ENCODE results near the gene ERCC6L2.

ERCC6L2 gene

DNA sequence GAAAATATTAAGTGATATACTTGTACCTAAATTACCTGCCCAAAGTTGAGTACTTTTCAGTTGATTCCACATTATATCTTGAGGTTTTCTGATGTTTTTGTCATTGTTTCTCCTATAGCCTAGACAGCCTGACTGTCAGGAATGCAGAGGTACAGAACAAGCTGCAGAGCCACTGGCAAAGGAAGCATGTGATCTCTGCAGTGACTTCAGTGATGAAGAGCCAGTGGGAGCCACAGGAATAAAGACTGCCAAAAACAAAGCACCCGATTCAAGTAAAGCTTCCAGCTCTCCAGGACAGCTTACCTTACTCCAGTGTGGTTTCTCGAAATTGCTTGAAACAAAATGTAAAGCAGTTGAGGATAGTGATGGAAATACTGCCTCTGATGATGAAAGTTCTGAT is 96.3 kb downstream of the ERCC6L2 start:
- H3K36me3 ChIP-seq (ENCODE audit: control insufficient read depth, insufficient read depth, low read length): no peaks in the 10 kb centered on the region; the same call in 1 of the 2 replicates
- DNase-seq (ENCODE audit: low read depth, low spot score): no peak
- H3K27ac ChIP-seq (ENCODE audit: low read length): no peak overlapping the region
- H3K4me3 ChIP-seq (ENCODE audit: low read length): no peak overlapping the region
- H3K9me3 ChIP-seq (ENCODE audit: control insufficient read depth, insufficient read depth, low read length): no peaks in the 10 kb centered on the region
- H3K27me3 ChIP-seq (ENCODE audit: control insufficient read depth, insufficient read depth, low read length): no peaks in the 10 kb centered on the region
- no peaks in the 10 kb centered on the region for H3K4me1 ChIP-seq (ENCODE audit: control insufficient read depth, insufficient read depth, low read length)
- WGBS (ENCODE audit: insufficient coverage, insufficient read length): no CpG with 5 or more reads among the region's 2 CpGs

DNA sequence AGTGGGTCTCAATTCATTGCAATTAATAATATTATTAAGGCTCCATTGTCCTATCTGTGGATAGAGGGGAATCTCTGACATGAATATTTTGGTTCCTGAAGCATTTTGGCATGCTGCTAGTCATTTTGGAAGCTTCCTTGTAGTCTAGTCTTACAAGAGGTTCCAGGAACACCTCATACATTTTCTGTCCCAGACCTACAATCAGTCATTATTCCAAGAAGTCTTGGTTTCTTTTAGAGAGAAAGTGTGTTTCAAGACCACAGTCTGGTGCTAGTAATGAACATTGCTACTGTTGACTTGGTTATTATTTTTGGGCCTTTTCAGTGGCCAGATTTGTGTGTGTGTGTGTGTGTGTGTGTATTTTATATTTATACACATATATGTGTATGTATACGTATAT is 98.9 kb downstream of the ERCC6L2 start:
- Histone ChIP-seq H3K4me1 (ENCODE audit: control insufficient read depth, insufficient read depth, low read length) (no peaks in the 10 kb centered on the region), H3K4me3 (ENCODE audit: low read length) (no peak overlapping the region), H3K27ac (ENCODE audit: low read length) (no peak overlapping the region), H3K36me3 (ENCODE audit: control insufficient read depth, insufficient read depth, low read length) (no peaks in the 10 kb centered on the region; the same call in 1 of the 2 replicates), H3K27me3 (ENCODE audit: control insufficient read depth, insufficient read depth, low read length) (no peaks in the 10 kb centered on the region), H3K9me3 (ENCODE audit: control insufficient read depth, insufficient read depth, low read length) (no peaks in the 10 kb centered on the region)
- DNase-seq (ENCODE audit: low read depth, low spot score): no peak
- no CpG with 5 or more reads among the region's 1 CpG for WGBS (ENCODE audit: insufficient coverage, insufficient read length)

DNA sequence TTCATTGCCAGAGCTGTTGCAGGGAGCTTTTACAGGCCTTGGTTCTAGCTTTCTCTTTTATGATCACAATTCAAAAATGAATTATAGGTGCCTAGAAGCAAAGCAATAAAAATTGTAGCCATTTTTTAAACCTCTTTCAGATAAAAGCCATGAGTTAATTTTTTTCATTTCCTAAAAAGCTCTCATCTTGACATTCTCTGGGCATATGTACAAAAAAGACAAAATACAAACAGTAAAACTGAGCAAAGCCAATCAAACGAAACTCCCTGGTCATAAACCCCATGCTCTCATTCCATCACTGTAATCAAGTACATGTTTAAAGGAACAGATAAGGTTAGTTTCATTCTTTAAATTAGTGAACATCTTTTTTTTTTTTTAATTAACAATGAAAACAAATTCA is 101.9 kb downstream of the ERCC6L2 start:
- Histone ChIP-seq H3K36me3 (ENCODE audit: control insufficient read depth, insufficient read depth, low read length) (no peaks in the 10 kb centered on the region), H3K27ac (ENCODE audit: low read length) (no peak overlapping the region), H3K27me3 (ENCODE audit: control insufficient read depth, insufficient read depth, low read length) (no peaks in the 10 kb centered on the region), H3K4me1 (ENCODE audit: control insufficient read depth, insufficient read depth, low read length) (no peaks in the 10 kb centered on the region), H3K4me3 (ENCODE audit: low read length) (no peak overlapping the region), H3K9me3 (ENCODE audit: control insufficient read depth, insufficient read depth, low read length) (no peaks in the 10 kb centered on the region)
- no peak for DNase-seq (ENCODE audit: low read depth, low spot score)
- no CpG with 5 or more reads among the region's 1 CpG for whole genome bisulfite sequencing (ENCODE audit: insufficient coverage, insufficient read length)

DNA sequence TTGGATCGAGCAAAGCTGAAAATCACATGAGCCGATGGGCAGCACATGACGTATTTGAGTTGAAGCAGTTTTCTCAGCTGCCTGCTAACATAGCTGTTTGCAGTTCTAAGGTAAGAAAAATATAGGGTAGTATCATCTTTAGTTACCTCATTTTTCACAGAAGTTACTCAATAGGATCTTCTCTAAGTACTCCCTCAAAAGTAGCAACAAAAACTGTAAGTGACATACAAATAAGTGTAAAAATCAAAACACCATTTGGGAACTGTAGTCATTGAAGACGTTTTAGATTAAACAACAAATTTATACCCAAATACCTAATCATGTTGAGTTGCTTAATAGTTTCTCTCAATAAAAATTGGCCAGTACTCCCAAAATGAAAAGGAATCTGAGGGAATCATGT is 102.6 kb downstream of the ERCC6L2 start:
- Histone ChIP-seq H3K27ac (ENCODE audit: low read length) (no peak overlapping the region), H3K4me3 (ENCODE audit: low read length) (no peak overlapping the region), H3K27me3 (ENCODE audit: control insufficient read depth, insufficient read depth, low read length) (no peaks in the 10 kb centered on the region), H3K36me3 (ENCODE audit: control insufficient read depth, insufficient read depth, low read length) (no peaks in the 10 kb centered on the region), H3K4me1 (ENCODE audit: control insufficient read depth, insufficient read depth, low read length) (no peaks in the 10 kb centered on the region), H3K9me3 (ENCODE audit: control insufficient read depth, insufficient read depth, low read length) (no peaks in the 10 kb centered on the region)
- no peak for DNase-seq (ENCODE audit: low read depth, low spot score)
- WGBS (ENCODE audit: insufficient coverage, insufficient read length): no CpG with 5 or more reads among the region's 4 CpGs

DNA sequence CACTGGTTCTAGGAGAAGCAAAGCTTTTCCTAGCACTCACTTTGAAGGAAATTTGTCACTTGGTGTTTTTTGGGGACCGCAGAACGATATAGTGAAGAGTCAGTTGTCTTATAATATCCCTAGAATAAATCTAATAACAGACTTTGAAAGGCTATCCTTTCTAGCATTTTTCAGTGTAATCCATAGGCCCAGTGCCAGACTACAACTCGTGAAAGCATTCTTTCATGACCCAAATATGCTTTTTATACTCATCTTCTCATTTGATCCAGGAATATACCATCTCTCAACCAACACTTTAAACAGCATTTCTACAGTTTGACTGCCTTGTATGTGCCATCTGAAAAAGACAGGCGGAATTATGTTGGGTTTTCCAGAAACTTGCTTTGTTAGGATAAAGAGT is 104.0 kb downstream of the ERCC6L2 start:
- Histone ChIP-seq H3K36me3 (ENCODE audit: control insufficient read depth, insufficient read depth, low read length) (no peaks in the 10 kb centered on the region), H3K9me3 (ENCODE audit: control insufficient read depth, insufficient read depth, low read length) (no peaks in the 10 kb centered on the region), H3K27me3 (ENCODE audit: control insufficient read depth, insufficient read depth, low read length) (no peaks in the 10 kb centered on the region), H3K4me3 (ENCODE audit: low read length) (no peak overlapping the region), H3K4me1 (ENCODE audit: control insufficient read depth, insufficient read depth, low read length) (no peaks in the 10 kb centered on the region), H3K27ac (ENCODE audit: low read length) (no peak overlapping the region)
- no peak for DNase-seq (ENCODE audit: low read depth, low spot score)
- no CpG with 5 or more reads among the region's 4 CpGs for WGBS (ENCODE audit: insufficient coverage, insufficient read length)

DNA sequence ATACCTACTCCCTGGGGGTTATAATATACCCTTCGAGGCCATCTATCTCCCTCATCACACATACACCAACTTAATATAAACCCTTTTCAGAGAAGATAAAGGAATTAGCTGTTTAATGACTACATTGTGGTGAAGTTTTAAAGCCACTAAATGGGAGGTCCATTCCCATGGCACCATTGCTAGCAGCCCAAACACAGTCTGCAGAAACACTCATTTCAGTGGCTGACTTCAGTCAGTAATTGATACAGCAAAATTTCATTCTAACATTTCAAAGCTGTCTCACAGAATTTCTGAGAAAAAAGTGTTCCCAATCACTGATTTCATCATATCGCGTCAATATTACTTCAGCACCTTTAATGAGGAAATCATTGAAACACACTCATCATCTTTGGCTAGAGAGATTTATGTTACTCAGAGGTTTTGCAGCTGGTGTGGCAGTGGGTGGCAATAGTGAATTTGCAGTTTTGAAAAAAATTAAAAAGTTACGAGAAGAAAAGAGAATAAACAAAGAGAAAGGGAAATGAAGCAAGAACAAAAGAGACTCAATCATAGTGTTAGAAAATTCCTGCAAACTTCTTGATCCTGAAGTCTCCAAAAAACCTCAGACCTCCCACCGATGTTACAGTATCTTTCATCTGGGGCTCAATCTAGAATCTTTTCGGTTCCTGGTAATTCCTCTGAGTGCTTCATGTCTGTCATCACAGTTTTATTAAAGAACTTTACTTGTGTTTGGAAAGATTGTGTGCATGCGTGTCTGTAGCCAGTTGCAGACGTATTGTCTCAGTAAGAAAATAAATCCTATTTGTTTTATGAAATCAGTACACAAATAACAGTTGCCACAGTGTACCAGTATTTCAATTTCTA is 105.0 kb downstream of the ERCC6L2 start:
- DNase-seq (ENCODE audit: low read depth, low spot score): no peak
- Histone ChIP-seq H3K4me1 (ENCODE audit: control insufficient read depth, insufficient read depth, low read length) (no peaks in the 10 kb centered on the region), H3K9me3 (ENCODE audit: control insufficient read depth, insufficient read depth, low read length) (no peaks in the 10 kb centered on the region), H3K27me3 (ENCODE audit: control insufficient read depth, insufficient read depth, low read length) (no peaks in the 10 kb centered on the region), H3K36me3 (ENCODE audit: control insufficient read depth, insufficient read depth, low read length) (no peaks in the 10 kb centered on the region), H3K27ac (ENCODE audit: low read length) (no peak overlapping the region), H3K4me3 (ENCODE audit: low read length) (no peak overlapping the region)
- 100% methylated on average over 1 of the region's 8 CpGs for WGBS (ENCODE audit: insufficient coverage, insufficient read length)

DNA sequence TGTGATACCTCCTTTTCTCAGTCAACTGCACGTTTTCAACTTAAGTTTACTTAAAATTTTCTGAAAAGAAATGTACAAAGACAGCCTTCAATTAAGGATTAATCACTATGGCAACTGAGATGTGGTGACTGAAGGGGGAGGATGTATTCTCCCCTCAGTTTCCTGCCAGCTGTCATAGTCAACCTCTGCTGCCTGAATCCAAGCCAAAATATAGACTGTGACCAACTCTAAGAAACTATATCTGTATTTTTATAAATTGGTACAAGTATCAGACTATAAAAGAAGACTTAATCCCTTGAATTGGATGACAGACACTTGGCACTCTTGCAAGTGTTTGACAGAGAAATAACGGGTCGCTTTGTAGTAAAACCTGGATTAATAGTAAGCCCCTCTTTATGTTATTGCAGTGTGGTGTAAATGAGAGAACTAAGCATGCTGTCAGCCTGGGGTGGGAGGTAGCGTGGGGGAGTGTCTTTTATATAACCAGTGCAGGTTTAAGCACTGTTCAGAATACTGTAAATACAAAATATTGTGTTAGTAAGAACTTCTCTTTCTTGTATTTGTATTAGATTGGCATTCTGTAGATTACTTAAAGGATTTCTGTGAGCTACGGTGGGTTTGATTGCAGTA is 106.4 kb downstream of the ERCC6L2 start:
- H3K27ac ChIP-seq (ENCODE audit: low read length): no peak overlapping the region
- no CpG with 5 or more reads among the region's 5 CpGs for WGBS (ENCODE audit: insufficient coverage, insufficient read length)
- DNase-seq (ENCODE audit: low read depth, low spot score): no peak
- H3K27me3 ChIP-seq (ENCODE audit: control insufficient read depth, insufficient read depth, low read length): no peaks in the 10 kb centered on the region
- H3K4me3 ChIP-seq (ENCODE audit: low read length): no peak overlapping the region
- no peaks in the 10 kb centered on the region for H3K36me3 ChIP-seq (ENCODE audit: control insufficient read depth, insufficient read depth, low read length)
- no peaks in the 10 kb centered on the region for H3K4me1 ChIP-seq (ENCODE audit: control insufficient read depth, insufficient read depth, low read length)
- H3K9me3 ChIP-seq (ENCODE audit: control insufficient read depth, insufficient read depth, low read length): no peaks in the 10 kb centered on the region

DNA sequence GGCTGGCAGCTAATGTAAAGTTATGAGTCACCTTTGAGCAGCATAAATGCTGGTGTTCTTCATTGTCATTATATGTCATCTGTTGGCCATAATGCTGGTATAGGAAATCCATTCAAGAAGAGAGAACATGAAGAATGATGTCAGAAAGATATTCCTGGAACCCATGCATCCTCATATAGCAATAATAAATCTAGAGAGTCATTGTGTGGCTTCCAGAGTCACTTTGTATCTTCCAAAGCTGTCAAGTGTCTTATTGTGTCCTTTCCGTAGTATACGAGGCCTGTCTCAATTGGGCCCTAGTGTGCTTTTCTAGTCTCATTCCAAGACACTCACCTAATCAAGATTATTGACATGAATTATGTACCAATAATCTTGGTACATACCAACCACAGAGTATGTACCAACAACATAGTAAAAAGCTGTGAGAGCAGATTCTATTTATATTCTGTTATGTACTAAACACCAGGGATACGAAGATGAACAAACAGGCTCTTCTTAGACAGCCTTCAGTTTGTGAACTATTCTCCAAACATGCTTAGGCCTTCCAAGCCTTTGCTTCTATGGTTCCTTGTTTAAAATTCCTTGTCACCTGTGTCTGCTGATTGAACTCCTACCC is 110.1 kb downstream of the ERCC6L2 start:
- Histone ChIP-seq H3K4me1 (ENCODE audit: control insufficient read depth, insufficient read depth, low read length) (0 out of 2 replicates have a peak, but pooled peaks cover 1% of the 10 kb centered on the region), H3K36me3 (ENCODE audit: control insufficient read depth, insufficient read depth, low read length) (no peaks in the 10 kb centered on the region), H3K27ac (ENCODE audit: low read length) (no peak overlapping the region), H3K4me3 (ENCODE audit: low read length) (no peak overlapping the region), H3K9me3 (ENCODE audit: control insufficient read depth, insufficient read depth, low read length) (no peaks in the 10 kb centered on the region), H3K27me3 (ENCODE audit: control insufficient read depth, insufficient read depth, low read length) (no peaks in the 10 kb centered on the region)
- DNase-seq (ENCODE audit: low read depth, low spot score): no peak
- WGBS (ENCODE audit: insufficient coverage, insufficient read length): no CpG with 5 or more reads among the region's 3 CpGs

DNA sequence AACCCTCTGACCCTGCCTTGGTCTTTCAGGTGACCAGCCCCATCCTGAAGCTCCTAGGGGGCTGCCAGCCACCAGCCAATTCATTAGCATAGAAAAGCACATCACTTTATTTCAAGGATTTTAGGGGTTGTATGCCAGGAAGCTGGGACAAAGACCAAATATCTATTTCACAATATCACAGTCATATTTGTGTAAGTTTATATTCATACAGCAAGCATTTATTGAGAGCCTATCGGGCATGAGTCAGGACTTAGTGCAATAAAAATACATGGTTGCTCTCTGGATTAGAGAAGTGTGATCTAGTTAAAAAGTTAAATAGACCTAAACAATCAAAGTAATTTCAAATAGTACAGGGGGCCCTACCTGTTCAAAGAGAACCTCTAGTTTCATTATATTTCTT is 113.8 kb downstream of the ERCC6L2 start:
- H3K27me3 ChIP-seq (ENCODE audit: control insufficient read depth, insufficient read depth, low read length): no peaks in the 10 kb centered on the region
- H3K36me3 ChIP-seq (ENCODE audit: control insufficient read depth, insufficient read depth, low read length): no peaks in the 10 kb centered on the region
- DNase-seq (ENCODE audit: low read depth, low spot score): no peak
- no CpG with 5 or more reads among the region's 1 CpG for WGBS (ENCODE audit: insufficient coverage, insufficient read length)
- no peak overlapping the region for H3K4me3 ChIP-seq (ENCODE audit: low read length)
- no peak overlapping the region for H3K27ac ChIP-seq (ENCODE audit: low read length)
- 0 out of 2 replicates have a peak, but pooled peaks cover 1% of the 10 kb centered on the region for H3K4me1 ChIP-seq (ENCODE audit: control insufficient read depth, insufficient read depth, low read length)
- H3K9me3 ChIP-seq (ENCODE audit: control insufficient read depth, insufficient read depth, low read length): no peaks in the 10 kb centered on the region

DNA sequence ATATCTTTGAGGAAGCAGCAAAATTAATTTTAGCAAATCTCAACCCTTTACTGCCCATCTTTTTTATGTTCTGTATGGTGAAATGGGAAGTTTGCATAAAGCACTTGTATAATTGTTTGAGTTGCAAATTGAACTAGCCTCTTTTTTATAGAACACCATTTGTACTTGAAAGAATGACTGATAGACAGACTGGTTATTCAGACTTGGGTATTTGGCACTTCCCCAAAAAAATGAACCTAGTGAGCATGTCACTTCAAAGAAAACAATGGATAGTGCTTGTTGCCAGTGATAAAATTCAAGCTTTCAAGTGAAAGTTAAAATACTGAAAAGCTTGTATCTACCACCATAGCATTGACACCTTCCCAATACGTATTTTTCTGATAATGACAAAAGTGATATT is 115.8 kb downstream of the ERCC6L2 start:
- Histone ChIP-seq H3K27ac (ENCODE audit: low read length) (no peak overlapping the region), H3K4me1 (ENCODE audit: control insufficient read depth, insufficient read depth, low read length) (0 out of 2 replicates have a peak, but pooled peaks cover 1% of the 10 kb centered on the region), H3K36me3 (ENCODE audit: control insufficient read depth, insufficient read depth, low read length) (no peaks in the 10 kb centered on the region), H3K9me3 (ENCODE audit: control insufficient read depth, insufficient read depth, low read length) (no peaks in the 10 kb centered on the region), H3K27me3 (ENCODE audit: control insufficient read depth, insufficient read depth, low read length) (no peaks in the 10 kb centered on the region), H3K4me3 (ENCODE audit: low read length) (no peak overlapping the region)
- DNase-seq (ENCODE audit: low read depth, low spot score): no peak
- no CpG with 5 or more reads among the region's 1 CpG for WGBS (ENCODE audit: insufficient coverage, insufficient read length)

Data from iPS DF 6.9 (cell line).